GM23338 (cell line): ENCODE data around the gene POLR2L. TPM values are rescaled to one million over a fixed set of nuclear protein-coding genes. Genes with fewer than 3 reads are reported as not detected.
A peak's percentile ranks its signal among the peaks of the same experiment; 100 is the strongest.

ENCODE experiments used
- ATAC-seq: fragments of 200-7000 bp; cut with Tn5 transposase; 3 replicates; pipeline ENCODE4 v1.9.1; 2020
- DNase-seq: peaks from one replicate; pipeline ENCODE4 v3.0.0-alpha.2; 2015; ENCODE audit warnings: low spot score
- H2AFZ ChIP-seq: fragments of 200-600 bp; sonication (generic); 2 replicates; pipeline ENCODE4 v1.8.0; 2016; ENCODE audit warnings: antibody characterized with exemption, mild to moderate bottlenecking, moderate library complexity
- H3F3A ChIP-seq: fragments of 200-600 bp; sonication (generic); replicated peaks from 2 replicates; pipeline ENCODE4 v1.8.0; 2017; ENCODE audit warnings: antibody characterized with exemption, mixed run types, low read depth
- H3K27ac ChIP-seq: fragments of 200-600 bp; sonication (generic); 2 replicates; pipeline ENCODE4 v1.6.1; 2016; ENCODE audit warnings: low read depth
- H3K27me3 ChIP-seq: fragments of 200-600 bp; sonication (generic); 2 replicates; pipeline ENCODE4 v1.8.0; 2016; ENCODE audit warnings: mild to moderate bottlenecking, mixed run types, moderate library complexity; ENCODE audit not compliant: insufficient read depth
- H3K36me3 ChIP-seq: fragments of 200-600 bp; sonication (generic); 2 replicates; pipeline ENCODE4 v1.8.0; 2016; ENCODE audit warnings: mild to moderate bottlenecking; ENCODE audit not compliant: insufficient read depth
- H3K4me1 ChIP-seq: fragments of 200-600 bp; sonication (generic); 2 replicates; pipeline ENCODE4 v1.8.0; 2016; ENCODE audit warnings: mild to moderate bottlenecking, moderate library complexity; ENCODE audit not compliant: insufficient read depth
- H3K4me2 ChIP-seq: fragments of 200-600 bp; sonication (generic); 2 replicates; pipeline ENCODE4 v1.7.1; 2017; ENCODE audit warnings: mixed run types
- H3K4me3 ChIP-seq: fragments of 200-600 bp; sonication (generic); 2 replicates; pipeline ENCODE4 v1.6.1; 2016; ENCODE audit warnings: mixed run types
- H3K79me2 ChIP-seq: fragments of 200-600 bp; sonication (generic); replicated peaks from 2 replicates; pipeline ENCODE4 v1.8.0; 2017; ENCODE audit warnings: mild to moderate bottlenecking; ENCODE audit not compliant: insufficient read depth
- H3K9me2 ChIP-seq: fragments of 200-600 bp; sonication (generic); 2 replicates; pipeline ENCODE4 v1.8.0; 2017; ENCODE audit not compliant: insufficient read depth
- H4K20me1 ChIP-seq: fragments of 200-600 bp; sonication (generic); replicated peaks from 2 replicates; pipeline ENCODE4 v1.8.0; 2017; ENCODE audit warnings: mild to moderate bottlenecking; ENCODE audit not compliant: insufficient read depth
- H3K27ac Mint-ChIP-seq: 2 replicates; pipeline ENCODE4 v1.8.0; 2020; ENCODE audit warnings: inconsistent platforms, mild to moderate bottlenecking, moderate library complexity, mixed read lengths
- H3K27me3 Mint-ChIP-seq: 3 replicates; pipeline ENCODE4 v1.8.0; 2022; ENCODE audit warnings: low read depth, mild to moderate bottlenecking, moderate library complexity, mixed read lengths, inconsistent platforms; ENCODE audit not compliant: insufficient read depth, poor library complexity
- H3K36me3 Mint-ChIP-seq: 3 replicates; pipeline ENCODE4 v1.8.0; 2021; ENCODE audit warnings: low read depth, mild to moderate bottlenecking, inconsistent platforms, moderate library complexity, mixed read lengths
- H3K4me1 Mint-ChIP-seq: 3 replicates; pipeline ENCODE4 v1.8.0; 2020; ENCODE audit warnings: mild to moderate bottlenecking, inconsistent platforms, mixed read lengths
- H3K4me3 Mint-ChIP-seq: 3 replicates; pipeline ENCODE4 v1.8.0; 2021; ENCODE audit warnings: moderate library complexity, mild to moderate bottlenecking, inconsistent platforms, mixed read lengths
- H3K9me3 Mint-ChIP-seq: 3 replicates; pipeline ENCODE4 v1.8.0; 2020; ENCODE audit warnings: moderate library complexity, mild to moderate bottlenecking, inconsistent platforms, mixed read lengths
- JUNB ChIP-seq: IDR thresholded peaks from one replicate; pipeline ENCODE4 v1.6.1; 2016; ENCODE audit warnings: antibody characterized with exemption; ENCODE audit not compliant: unreplicated experiment
- STAT1 ChIP-seq: IDR thresholded peaks from one replicate; pipeline ENCODE4 v1.6.1; 2016; ENCODE audit warnings: antibody characterized with exemption; ENCODE audit not compliant: unreplicated experiment
- ZNF331 ChIP-seq: fragments of 250-450 bp; sonication (Bioruptor Pico); IDR thresholded peaks from 2 replicates; pipeline ENCODE4 v1.5.0; 2020; ENCODE audit warnings: low read depth, mild to moderate bottlenecking, moderate library complexity
- polyA plus RNA-seq: library from polyadenylated mRNA; unstranded; fragments of >200 nt; fragmentation: Nextera tagmentation; extraction: Ambion mirVana; gene quantifications from 2 replicates; pipeline ENCODE4 v1.2.1, GENCODE V29; 2016
- total RNA-seq: library from RNA; depleted of rRNA; stranded (reverse); fragments of >200 nt; shearing (Covaris generic); gene quantifications from 2 replicates; pipeline ENCODE4 v1.2.3, GENCODE V29; 2014
- TF ChIP-seq, protein P1 (sequence below), 2 experiments: fragments of 200-600 bp in 1 of 2; sonication (generic) in 1 of 2; conservative IDR thresholded peaks; 2 replicates each; pipeline versions ENCODE4 v1.5.1 to v1.6.1; 2016 to 2017; ENCODE audit warnings: antibody characterized with exemption in 2 of 2, low read depth in 2 of 2, mild to moderate bottlenecking in 2 of 2, moderate library complexity in 1 of 2
- TF ChIP-seq, protein P2 (sequence below): fragments of 250-450 bp; sonication (Bioruptor Pico); IDR thresholded peaks from 2 replicates; pipeline ENCODE4 v1.5.0; 2020; ENCODE audit warnings: mild to moderate bottlenecking, moderate library complexity

Gene POLR2L
- total and polyA plus RNA-seq, 2 experiments from 2014 or later, result 32.2 to 369 TPM

DNA sequence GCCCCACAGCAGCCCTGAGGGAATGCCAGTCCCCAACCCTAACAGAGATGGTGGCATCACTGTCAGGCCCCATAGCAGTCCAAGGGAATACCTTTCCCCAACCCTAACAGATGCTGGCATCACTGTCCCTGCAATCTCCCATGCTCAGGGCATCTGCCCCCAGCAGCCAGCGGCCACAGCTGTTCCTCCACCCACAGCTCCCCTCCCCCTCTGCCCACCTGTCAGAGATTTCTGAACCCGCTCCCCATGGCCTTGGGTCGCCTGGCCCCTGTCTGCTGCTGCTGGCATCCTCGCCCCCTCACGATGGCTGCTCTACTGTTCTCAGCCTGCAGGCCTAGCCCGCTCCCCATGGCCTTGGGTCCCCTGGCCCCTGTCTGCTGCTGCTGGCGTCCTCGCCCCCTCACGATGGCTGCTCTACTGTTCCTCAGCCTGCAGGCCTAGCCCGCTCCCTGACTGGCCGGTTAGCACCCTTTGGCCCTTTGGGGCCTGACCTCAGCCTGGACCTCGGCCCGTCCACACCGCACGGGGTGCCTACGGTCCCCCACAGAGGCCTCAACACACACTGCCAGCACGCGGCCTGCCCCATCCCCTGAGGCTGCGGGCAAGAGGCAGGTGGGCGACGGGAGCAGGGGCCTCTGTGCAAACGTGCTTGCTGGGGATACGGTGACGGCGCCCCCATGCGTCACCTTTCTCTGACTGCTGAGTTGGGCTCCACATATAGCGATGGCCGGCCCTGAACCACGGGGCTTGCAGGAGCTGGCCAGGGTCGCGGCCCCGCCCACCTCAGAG lies 47.6 kb upstream of the POLR2L start:
- Mint-ChIP-seq H3K36me3 (peaks cover 13% of the 10 kb centered on the region), H3K9me3 (peaks cover 3% of the 10 kb centered on the region; the same call in 2 of the 3 replicates), H3K4me1 (peaks cover 9% of the 10 kb centered on the region), H3K27me3 (peaks cover 17% of the 10 kb centered on the region), H3K27ac (no peak overlapping the region), H3K4me3 (no peak overlapping the region)
- no peaks in the 10 kb centered on the region for H3K27me3 ChIP-seq
- H3K4me2 ChIP-seq, result no peak overlapping the region
- 0 out of 2 replicates have a peak, but pooled peaks cover 3% of the 10 kb centered on the region for H4K20me1 ChIP-seq
- peak; percentile 77 for DNase-seq
- H3K9me2 ChIP-seq, result no peaks in the 10 kb centered on the region
- peak; percentile 58 for ATAC-seq
- no peaks in the 10 kb centered on the region; the same call in 1 of the 2 replicates for H3K4me1 ChIP-seq
- no peak overlapping the region for H3K27ac ChIP-seq
- no peak for TF ChIP-seq ZNF331 (CRISPR knock-in tag)
- TF ChIP-seq, protein P1, sequence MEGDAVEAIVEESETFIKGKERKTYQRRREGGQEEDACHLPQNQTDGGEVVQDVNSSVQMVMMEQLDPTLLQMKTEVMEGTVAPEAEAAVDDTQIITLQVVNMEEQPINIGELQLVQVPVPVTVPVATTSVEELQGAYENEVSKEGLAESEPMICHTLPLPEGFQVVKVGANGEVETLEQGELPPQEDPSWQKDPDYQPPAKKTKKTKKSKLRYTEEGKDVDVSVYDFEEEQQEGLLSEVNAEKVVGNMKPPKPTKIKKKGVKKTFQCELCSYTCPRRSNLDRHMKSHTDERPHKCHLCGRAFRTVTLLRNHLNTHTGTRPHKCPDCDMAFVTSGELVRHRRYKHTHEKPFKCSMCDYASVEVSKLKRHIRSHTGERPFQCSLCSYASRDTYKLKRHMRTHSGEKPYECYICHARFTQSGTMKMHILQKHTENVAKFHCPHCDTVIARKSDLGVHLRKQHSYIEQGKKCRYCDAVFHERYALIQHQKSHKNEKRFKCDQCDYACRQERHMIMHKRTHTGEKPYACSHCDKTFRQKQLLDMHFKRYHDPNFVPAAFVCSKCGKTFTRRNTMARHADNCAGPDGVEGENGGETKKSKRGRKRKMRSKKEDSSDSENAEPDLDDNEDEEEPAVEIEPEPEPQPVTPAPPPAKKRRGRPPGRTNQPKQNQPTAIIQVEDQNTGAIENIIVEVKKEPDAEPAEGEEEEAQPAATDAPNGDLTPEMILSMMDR (conservative IDR thresholded peaks at IDR 0.05; ENCODE audit: low read depth in 2 of 2), result peak; percentile 32 to 76
- H3K79me2 ChIP-seq, result no peaks in the 10 kb centered on the region
- no peak overlapping the region for H2AFZ ChIP-seq
- no peaks in the 10 kb centered on the region for H3F3A ChIP-seq
- no peaks in the 10 kb centered on the region for H3K36me3 ChIP-seq
- H3K4me3 ChIP-seq, result no peak overlapping the region

- H4K20me1 ChIP-seq, result 0 out of 2 replicates have a peak, but pooled peaks cover 3% of the 10 kb centered on the region
- no peak overlapping the region for H3K4me3 ChIP-seq
- no peaks in the 10 kb centered on the region for H3K36me3 ChIP-seq
- H3K4me3 Mint-ChIP-seq, result no peak overlapping the region
- ATAC-seq (no peak), DNase-seq (no peak)
- no peaks in the 10 kb centered on the region for H3F3A ChIP-seq
- no peak overlapping the region for H2AFZ ChIP-seq
- H3K79me2 ChIP-seq, result no peaks in the 10 kb centered on the region
- no peak overlapping the region for H3K27ac ChIP-seq
- H3K36me3 Mint-ChIP-seq, result peaks cover 13% of the 10 kb centered on the region
- no peaks in the 10 kb centered on the region for H3K27me3 ChIP-seq
- peaks cover 17% of the 10 kb centered on the region for H3K27me3 Mint-ChIP-seq
- peaks cover 9% of the 10 kb centered on the region for H3K4me1 Mint-ChIP-seq
- H3K27ac Mint-ChIP-seq, result no peak overlapping the region
- peaks cover 3% of the 10 kb centered on the region; the same call in 2 of the 3 replicates for H3K9me3 Mint-ChIP-seq
- no peaks in the 10 kb centered on the region; the same call in 1 of the 2 replicates for H3K4me1 ChIP-seq
- TF ChIP-seq, protein P1 (conservative IDR thresholded peaks at IDR 0.05; ENCODE audit: low read depth in 2 of 2), result no peak
- TF ChIP-seq, protein P2, sequence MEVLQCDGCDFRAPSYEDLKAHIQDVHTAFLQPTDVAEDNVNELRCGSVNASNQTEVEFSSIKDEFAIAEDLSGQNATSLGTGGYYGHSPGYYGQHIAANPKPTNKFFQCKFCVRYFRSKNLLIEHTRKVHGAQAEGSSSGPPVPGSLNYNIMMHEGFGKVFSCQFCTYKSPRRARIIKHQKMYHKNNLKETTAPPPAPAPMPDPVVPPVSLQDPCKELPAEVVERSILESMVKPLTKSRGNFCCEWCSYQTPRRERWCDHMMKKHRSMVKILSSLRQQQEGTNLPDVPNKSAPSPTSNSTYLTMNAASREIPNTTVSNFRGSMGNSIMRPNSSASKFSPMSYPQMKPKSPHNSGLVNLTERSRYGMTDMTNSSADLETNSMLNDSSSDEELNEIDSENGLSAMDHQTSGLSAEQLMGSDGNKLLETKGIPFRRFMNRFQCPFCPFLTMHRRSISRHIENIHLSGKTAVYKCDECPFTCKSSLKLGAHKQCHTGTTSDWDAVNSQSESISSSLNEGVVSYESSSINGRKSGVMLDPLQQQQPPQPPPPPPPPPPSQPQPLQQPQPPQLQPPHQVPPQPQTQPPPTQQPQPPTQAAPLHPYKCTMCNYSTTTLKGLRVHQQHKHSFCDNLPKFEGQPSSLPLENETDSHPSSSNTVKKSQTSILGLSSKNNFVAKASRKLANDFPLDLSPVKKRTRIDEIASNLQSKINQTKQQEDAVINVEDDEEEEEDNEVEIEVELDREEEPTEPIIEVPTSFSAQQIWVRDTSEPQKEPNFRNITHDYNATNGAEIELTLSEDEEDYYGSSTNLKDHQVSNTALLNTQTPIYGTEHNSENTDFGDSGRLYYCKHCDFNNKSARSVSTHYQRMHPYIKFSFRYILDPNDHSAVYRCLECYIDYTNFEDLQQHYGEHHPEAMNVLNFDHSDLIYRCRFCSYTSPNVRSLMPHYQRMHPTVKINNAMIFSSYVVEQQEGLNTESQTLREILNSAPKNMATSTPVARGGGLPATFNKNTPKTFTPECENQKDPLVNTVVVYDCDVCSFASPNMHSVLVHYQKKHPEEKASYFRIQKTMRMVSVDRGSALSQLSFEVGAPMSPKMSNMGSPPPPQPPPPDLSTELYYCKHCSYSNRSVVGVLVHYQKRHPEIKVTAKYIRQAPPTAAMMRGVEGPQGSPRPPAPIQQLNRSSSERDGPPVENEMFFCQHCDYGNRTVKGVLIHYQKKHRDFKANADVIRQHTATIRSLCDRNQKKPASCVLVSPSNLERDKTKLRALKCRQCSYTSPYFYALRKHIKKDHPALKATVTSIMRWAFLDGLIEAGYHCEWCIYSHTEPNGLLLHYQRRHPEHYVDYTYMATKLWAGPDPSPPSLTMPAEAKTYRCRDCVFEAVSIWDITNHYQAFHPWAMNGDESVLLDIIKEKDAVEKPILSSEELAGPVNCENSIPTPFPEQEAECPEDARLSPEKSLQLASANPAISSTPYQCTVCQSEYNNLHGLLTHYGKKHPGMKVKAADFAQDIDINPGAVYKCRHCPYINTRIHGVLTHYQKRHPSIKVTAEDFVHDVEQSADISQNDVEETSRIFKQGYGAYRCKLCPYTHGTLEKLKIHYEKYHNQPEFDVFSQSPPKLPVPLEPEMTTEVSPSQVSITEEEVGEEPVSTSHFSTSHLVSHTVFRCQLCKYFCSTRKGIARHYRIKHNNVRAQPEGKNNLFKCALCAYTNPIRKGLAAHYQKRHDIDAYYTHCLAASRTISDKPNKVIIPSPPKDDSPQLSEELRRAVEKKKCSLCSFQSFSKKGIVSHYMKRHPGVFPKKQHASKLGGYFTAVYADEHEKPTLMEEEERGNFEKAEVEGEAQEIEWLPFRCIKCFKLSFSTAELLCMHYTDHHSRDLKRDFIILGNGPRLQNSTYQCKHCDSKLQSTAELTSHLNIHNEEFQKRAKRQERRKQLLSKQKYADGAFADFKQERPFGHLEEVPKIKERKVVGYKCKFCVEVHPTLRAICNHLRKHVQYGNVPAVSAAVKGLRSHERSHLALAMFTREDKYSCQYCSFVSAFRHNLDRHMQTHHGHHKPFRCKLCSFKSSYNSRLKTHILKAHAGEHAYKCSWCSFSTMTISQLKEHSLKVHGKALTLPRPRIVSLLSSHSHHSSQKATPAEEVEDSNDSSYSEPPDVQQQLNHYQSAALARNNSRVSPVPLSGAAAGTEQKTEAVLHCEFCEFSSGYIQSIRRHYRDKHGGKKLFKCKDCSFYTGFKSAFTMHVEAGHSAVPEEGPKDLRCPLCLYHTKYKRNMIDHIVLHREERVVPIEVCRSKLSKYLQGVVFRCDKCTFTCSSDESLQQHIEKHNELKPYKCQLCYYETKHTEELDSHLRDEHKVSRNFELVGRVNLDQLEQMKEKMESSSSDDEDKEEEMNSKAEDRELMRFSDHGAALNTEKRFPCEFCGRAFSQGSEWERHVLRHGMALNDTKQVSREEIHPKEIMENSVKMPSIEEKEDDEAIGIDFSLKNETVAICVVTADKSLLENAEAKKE (CRISPR knock-in tag), result no peak
- TF ChIP-seq STAT1 (no peak), JUNB (no peak)
- no peaks in the 10 kb centered on the region for H3K9me2 ChIP-seq
- H3K4me2 ChIP-seq, result no peak overlapping the region
These were observed 46.9 kb upstream of the POLR2L start for GRCh38 chr11:889257-889656.
